GM10248 (cell line): Measurements from ENCODE around the gene GBP7.
"Not testable (repeated sequence)": the region's sequence is repeated elsewhere in the genome, so short reads cannot be mapped to it uniquely, and the experiment has no call there.

Experiments
- CTCF ChIA-PET: fragments of 300-600 bp; sonication (Branson Sonifier 250); formaldehyde crosslinking; extraction: SDS; loops from one replicate; lab custom pipeline; 2021; ENCODE audit warnings: antibody characterized with exemption; lab: Yijun Ruan, JAX
- POLR2A ChIA-PET: fragments of 350-650 bp; sonication (Branson Sonifier 250); formaldehyde crosslinking; extraction: SDS; loops from one replicate; lab custom pipeline; 2020; ENCODE audit warnings: antibody characterized with exemption; lab: Yijun Ruan, JAX
- DNase-seq: peaks from one replicate; pipeline ENCODE4 v3.0.0; 2012; ENCODE audit errors: extremely low spot score
- CTCF ChIP-seq: IDR thresholded peaks from 2 replicates; pipeline ENCODE4 v1.5.1; 2012; ENCODE audit warnings: mild to moderate bottlenecking, low read depth; ENCODE audit errors: extremely low read depth, missing control alignments, control extremely low read depth

The GBP7 gene

GRCh38 chr1:89175601-89176256, at the start of gene GBP7:
TSS of gene GBP7 (minus strand) at chr1:89176003. CDS start at chr1:89171935, 4,068 bp downstream.
- CTCF ChIA-PET: interaction anchor here (1.0 to 1.8 kb wide), 5 partner anchors 9 to 59 kb away, joined by 3 to 10 read pairs (median 3); no protein-coding TSS in a partner anchor
- DNase-seq: no peak
- POLR2A ChIA-PET: no interaction called here
- TF ChIP-seq CTCF: no peak

GRCh38 chr1:89221341-89221740, 45.5 kb upstream of the GBP7 start:
- ChIA-PET CTCF (interaction anchor here (0.9 kb wide), 1 partner anchor 13 kb away, joined by 3 read pairs; no protein-coding TSS in a partner anchor), POLR2A (no interaction called here)
- DNase-seq: no peak
- TF ChIP-seq CTCF: no peak

GRCh38 chr1:89219851-89220250, 44.0 kb upstream of the GBP7 start:
- POLR2A ChIA-PET, DNase-seq, CTCF ChIA-PET: not testable (repeated sequence)

- POLR2A ChIA-PET, DNase-seq, CTCF ChIA-PET: not testable (repeated sequence)
These were observed 43.1 kb upstream of the GBP7 start for GRCh38 chr1:89218941-89219340.

- DNase-seq: no peak
- CTCF ChIA-PET: interaction anchor here (1.5 to 1.6 kb wide), 2 partner anchors 8 to 11 kb away, joined by 3 to 5 read pairs; no protein-coding TSS in a partner anchor
- TF ChIP-seq CTCF: no peak
- POLR2A ChIA-PET: no interaction called here
These were observed 37.5 kb upstream of the GBP7 start for GRCh38 chr1:89213347-89213746.

GRCh38 chr1:89211035-89211634, 35.3 kb upstream of the GBP7 start:
- DNase-seq: no peak
- TF ChIP-seq CTCF: no peak
- ChIA-PET POLR2A (no interaction called here), CTCF (no interaction called here)

- ChIA-PET POLR2A (no interaction called here), CTCF (no interaction called here)
- TF ChIP-seq CTCF: no peak
- no peak for DNase-seq
These were observed 30.6 kb upstream of the GBP7 start for GRCh38 chr1:89206373-89206772.
